Fibroblast of peridontal ligament (primary cell): ENCODE data around the gene OSBPL1A.
"Not testable (repeated sequence)": the region's sequence is repeated elsewhere in the genome, so short reads cannot be mapped to it uniquely, and the experiment has no call there.

Source experiments
- DNase-seq: peaks from one replicate; pipeline ENCODE4 v3.0.0-alpha.2; 2010; ENCODE audit errors: extremely low read depth

The OSBPL1A gene

DNA sequence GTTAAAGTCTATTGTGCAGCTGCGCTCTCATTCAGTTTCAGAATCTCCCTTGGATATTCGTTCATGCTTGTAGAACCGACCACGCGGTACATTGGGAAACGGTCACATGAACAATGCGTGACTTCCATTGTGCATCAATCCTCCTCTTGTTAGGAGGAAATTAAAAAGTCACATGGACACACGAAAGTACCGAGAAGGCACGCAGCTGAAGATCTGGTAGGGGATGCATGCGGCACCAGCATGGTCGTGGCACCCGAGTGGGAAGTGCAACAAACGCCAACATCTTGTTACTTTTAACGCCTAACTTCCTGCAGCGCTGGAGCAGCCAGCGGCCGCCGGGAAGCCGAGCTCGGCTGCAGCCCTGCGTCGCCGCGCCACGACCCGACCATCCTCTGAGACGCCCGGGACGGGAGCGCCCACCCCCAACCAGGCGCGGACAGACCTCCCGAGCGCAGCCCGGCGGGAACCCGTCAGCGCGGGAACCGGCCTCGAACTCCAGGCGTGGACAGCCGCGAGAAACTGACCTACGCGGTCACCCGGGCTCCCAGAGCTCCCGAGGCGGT, 412 bp downstream of the OSBPL1A start:
- peak; percentile 77 for DNase-seq

DNA sequence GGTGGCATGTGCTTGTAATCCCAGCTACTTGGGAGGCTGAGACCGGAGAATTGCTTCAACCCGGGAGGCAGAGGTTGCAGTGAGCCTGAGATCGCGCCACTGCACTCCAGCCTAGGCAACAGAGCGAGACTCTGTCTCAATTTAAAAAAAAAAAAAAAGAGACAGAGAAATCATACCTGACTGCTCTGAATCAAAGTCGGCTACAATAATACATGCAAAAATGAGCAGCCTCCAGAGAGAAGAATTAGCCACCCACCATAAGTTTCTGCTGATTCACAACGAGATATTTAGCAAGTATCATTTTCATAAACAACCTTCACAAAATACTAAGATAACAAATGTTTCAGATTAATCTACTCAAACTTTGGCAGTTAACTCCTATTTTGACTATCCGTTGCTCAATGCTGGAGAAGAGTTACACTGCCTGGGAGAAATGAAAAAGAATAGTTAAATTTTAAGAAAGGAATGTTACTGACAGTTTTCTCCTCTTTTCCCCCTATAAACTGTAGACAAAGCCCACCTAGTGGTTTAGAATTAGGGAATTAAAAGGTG, 1.5 kb downstream of the OSBPL1A start:
- DNase-seq = peak; percentile 54

DNA sequence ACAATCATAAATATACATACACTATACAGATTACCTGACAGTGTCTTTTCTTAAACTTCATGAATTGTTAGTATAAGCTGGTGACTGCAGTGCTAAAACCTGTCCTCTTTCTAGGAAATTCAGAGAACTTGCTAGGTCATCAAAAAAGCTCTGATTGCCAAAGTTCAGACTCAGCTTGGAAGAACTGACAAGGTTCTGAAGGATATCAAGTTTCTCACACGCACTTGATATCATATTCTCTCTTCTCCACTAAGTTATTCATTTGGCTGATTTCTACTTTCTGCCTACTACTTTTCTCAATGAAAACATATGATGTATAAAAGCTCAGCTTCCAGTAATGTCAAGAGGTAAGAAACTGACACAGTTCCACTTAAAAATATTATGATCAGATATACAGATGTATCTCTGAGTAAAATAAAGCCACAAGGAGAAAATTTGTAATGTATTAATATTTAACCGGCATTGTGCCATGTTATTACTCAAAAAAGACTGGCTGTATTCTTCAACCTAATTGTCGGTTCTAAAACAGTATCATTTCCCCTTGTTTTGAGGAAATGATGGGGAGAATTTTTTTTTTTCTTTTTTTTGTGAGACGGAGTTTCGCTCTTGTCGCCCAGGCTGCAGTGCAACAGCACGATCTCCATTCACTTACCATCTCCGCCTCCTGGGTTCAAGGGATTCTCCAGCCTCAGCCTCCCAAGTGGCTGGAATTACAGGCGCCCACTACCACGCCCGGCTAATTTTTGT, 2.4 kb downstream of the OSBPL1A start:
- DNase-seq = peak; percentile 41

DNA sequence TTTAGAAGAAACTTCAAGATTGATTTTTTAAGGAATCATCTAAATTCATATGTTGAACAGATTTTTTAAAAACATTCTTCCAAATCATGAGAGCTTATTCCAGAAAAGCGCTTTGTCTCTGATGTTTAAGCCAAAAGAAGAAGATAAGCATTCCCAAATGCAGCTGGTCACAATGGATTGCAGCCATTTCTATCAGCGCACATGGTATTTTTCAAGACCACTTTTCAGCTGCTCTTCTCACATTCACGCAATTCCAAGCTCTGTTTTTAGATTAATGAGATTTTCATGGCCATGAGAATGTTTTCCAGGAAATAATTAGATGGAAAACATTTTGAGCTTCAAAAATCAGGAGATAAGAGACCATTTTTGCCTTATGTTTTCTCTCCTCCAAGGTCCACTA, 8.7 kb downstream of the OSBPL1A start:
- no peak for DNase-seq

DNA sequence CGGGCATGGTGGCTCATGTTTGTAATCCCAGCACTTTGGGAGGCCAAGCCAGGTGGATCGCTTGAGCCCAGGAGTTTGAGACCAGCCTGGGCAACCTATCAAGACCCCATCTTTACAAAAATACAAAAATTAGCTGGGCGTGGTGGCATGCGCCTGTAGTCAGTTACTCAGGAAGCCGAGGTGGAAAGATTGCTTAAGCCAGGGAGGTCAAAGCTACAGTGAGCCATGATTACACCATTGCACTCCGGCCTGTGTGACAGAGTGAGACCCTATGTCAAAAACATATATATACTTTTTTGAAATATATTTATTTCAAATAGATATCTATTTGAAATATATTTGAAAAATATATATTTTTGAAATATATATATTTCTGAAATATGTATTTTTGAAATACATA, 10.9 kb downstream of the OSBPL1A start:
- DNase-seq = no peak

DNA sequence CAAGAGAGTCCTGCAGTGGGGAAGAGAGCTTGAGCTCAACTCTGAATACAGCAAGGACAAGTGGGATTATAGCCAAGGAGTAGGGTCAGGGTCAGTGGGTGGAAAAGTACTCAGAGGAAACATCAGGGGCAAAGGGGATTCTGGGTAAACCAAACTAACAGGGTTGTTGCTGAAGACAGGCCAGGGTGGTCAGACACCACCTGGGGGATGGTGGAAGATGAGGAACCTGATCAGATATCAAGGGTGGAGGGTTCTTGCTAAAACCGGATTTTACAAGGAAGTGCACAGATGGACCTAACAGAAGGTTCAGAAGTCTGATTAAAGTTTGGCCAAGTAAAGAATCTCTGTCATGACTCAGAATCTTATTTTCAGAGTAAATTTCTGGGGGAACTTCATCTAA, 16.5 kb downstream of the OSBPL1A start:
- DNase-seq = no peak

DNA sequence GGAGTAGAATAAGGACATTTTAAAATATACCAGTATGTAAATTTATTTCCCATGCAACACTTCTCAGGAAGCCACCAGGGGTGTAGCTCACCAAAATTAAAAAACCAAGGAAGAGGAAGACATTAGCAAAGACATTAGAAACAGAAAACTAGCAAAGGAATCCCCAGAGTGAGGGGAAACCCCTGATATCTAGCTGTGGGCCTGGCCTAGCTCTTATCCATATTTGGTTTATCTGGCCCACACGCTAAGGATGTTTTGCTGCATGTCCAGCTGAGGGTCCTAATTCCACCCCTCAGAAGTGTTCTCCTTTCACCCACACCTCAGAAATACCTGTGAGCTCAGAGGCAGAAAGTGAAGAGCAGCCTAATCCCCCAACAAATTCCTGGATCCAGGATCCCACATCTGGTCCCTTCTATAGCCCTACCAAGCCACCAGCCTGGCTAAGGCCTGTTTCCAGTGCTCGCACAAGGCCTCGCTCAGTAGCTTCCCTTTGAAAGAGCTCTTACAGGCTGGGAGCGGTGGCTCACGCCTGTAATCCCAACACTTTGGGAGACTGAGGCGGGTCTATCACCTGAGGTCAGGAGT, 17.4 kb downstream of the OSBPL1A start:
- no peak for DNase-seq

DNA sequence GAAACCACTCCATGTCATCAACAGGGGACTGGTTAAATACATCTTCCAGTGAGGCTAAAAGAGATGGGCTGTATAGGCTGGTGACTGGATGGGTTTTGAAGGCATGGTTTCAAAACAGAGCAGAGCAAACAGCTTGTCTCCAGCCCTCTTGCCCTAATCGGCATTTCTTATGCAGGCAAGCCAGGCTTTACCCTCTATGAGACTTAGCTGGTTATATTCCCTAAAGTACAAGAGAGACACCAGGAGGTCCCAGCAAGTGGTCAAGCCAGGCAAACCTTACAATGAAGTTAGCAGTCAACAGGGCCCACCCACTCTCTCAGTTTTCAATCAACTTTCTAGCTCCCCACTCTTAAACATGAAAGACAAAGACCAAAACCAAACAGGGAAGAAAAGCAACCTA, 19.0 kb downstream of the OSBPL1A start:
- no peak for DNase-seq

DNA sequence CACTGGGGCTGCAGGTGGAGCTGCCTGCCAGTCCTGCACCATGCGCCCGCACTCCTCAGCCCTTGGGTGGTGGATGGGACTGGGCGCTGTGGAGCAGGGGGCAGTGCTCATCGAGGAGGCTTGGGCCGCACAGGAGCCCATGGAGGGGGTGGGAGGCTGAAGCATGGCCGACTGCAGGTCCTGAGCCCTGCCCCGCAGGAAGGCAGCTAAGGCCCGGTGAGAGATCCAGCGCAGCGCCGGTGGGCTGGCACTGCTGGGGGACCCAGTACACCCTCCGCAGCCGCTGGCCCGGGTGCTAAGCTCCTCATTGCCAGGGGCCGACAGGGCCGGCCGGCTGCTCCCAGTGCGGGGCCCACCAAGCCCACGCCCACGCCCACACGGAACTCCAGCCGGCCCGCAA, 21.1 kb downstream of the OSBPL1A start:
- not testable (repeated sequence) for DNase-seq

DNA sequence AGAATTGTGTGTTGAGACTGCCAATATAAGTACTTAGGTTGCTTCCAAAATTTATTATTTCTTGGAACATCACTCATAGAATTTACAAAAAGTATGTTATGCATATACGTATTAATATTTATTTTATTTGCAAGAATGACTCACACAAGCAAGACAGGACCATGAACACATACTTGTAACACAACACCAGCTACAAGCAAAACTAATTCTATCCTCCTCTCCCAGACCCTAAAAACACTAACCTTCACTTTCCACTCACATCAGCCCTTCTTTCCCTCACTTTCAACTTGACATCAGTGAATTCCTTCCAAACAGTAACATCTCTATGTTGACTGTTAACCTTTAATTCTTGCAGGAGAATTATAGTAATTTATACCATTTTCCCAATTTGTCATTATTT, 24.3 kb downstream of the OSBPL1A start:
- DNase-seq = no peak

DNA sequence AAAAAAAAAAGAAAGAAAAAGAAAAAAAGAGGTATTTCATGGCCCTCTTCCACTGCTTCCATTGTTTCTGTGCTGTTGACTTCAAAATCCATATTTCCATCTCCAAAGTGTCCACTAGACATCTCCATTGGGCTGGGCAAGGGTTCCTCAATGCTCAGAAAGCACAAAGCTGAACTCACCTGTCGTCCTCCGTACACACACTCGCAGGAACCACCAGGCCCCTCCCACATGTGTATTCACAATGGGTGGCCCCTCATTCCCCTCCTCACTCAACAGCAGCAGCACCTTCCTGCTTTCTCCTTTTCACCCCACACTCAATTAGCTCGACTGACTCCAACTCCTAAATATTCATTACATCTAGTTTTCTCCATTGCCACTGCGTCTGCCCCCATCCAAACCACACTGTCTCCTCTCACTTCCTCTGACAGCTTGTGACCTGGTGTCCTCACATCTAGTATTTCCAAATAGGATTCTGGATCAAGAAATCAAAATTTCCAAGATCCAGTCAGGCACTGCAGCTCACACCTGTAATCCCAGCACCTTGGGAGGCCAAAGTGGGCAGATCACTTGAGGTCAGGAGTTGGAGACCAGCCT, 25.2 kb downstream of the OSBPL1A start:
- DNase-seq = no peak

DNA sequence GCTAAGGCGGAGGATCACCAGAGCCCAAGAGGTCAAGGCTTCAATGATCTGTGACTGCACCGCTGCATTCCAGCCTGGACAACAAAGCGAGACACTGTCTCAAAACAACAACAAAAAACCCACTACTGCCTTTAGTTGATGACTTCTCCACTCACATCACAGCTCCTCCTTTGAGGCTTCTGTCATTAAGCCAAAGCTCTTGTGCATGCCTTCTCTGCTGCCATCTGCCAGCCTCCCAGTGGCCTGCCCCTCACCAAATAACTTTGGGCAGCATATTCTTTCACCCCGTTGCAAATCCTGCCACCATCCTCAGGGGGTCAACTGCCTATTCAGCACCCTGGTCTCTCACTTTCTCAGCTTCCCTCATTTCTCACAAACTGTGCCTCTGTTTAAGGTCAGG, 27.5 kb downstream of the OSBPL1A start:
- no peak for DNase-seq

DNA sequence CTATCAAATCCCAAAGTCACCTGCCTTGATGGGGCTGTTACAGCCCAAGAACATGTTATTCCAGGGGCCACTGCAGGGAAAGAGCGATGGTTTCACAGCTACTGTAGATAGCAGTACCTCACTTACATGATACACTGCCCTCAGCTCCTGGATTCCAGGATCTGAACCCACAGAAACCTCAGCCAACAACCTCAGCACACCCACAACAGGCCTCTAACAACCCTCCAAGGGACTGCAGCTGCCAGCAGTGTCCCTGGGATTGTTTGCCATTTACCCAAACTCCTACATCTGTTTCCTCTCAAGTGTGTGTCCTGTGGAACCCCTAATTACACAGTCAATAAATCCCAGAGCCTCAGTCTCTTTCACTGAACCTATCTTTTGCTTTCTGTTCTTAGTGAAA, 28.2 kb downstream of the OSBPL1A start:
- DNase-seq = peak; percentile 49

DNA sequence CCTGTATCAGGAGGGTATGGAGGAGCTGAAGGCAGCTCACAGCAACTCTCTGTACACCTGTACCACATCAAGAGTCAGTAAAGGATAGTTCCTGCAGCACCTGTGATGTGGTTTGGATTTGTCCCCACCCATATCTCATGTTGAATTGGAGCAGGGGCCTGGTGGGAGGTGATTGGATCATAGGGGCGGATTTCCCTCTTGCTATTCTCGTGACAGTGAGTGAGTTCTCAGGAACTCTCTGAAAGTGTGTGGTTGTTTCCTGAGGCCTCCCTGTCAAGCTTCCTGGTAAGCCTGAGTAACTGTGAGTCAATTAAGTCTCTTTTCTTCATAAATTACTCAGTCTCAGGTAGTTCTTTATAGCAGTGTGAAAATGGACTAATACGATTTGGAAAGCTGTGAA, 28.9 kb downstream of the OSBPL1A start:
- no peak for DNase-seq

DNA sequence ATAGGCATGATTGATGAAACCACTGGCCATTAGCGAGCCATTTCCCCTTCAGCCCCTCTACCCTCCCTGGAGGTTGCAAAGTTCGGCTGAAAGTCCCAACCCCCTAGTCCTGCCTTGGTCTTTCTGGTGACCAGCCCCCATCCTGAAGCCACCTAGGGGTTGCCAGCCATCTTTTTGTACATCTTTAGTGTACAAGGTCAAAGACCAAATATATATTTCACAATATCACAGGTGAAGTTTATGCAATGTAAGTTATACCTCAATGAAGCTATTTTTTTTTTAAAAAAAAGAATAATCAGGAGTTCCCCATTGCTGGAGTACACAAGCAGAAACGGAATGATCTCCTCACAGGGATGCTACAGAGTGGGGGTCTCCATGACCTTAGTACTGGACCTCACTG, 31.3 kb downstream of the OSBPL1A start:
- DNase-seq = no peak

DNA sequence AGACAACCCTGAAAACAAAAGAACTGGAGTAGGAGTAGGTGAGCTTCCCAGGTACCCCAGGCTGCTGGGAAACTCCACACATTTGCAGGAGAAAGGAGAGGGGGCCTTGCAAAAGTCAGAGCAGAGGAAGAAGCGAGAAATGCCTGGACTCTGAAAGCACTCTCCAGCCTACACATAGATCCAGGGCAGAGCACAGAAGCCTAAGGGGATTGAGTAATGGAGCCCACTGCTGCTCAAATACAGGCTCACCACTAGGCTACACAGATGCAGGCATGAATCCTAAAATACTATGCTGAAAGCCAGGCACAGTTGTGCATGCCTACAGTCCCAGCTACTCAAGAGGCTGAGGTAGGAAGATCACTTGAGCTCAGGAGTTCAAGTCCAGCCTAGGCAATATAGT, 33.4 kb downstream of the OSBPL1A start:
- DNase-seq = no peak

DNA sequence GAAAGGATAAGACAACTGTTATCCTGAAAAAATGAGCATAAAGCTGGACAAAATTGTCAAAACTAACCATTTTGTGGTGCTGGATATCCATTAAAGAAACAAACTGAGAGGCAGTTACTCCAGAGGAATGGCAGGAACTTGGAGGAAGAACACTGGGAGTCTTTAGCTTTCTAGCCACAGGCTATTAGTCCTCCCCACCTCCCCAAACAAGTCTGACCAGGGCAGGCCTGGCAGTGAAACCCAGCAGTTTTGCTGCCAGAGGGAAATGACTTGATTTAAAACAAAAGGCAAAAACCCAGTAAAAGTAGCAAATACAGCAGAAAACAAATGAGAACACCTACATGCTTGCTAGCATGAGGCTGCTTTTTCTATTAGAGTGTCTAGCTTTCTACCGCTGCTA, 34.9 kb downstream of the OSBPL1A start:
- no peak for DNase-seq

DNA sequence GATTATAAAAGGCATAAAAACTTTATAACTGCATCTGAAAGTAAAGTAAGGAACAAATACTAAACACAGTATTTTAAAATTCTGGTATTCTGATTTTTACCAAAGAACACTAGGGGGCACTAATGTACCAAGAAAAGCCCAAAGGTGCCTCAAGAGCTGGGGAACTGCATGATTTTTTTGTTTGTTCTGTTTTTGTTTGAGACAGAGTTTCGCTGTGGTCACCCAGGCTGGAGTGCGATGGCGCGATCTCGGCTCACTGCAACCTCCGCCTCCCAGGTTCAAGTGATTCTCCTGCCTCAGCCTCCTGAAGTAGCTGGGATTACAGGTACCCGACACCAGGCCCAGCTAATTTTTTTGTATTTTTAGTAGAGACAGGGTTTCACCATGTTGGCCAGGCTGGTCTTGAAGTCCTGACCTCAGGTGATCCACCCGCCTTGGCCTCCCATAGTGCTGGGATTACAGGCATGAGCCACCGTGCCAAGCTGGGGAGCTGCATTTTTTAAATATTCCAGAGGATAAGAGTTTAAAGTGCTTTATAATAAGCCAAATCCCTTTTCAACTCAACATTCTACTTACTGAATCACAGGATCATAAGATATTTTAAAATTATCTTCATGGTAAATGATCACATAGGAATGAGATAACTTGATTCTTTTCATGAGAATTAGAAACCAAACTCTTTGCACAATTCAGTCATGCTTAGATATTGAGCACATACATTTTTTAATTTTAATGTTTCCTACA, 37.7 kb downstream of the OSBPL1A start:
- DNase-seq = peak; percentile 75

DNA sequence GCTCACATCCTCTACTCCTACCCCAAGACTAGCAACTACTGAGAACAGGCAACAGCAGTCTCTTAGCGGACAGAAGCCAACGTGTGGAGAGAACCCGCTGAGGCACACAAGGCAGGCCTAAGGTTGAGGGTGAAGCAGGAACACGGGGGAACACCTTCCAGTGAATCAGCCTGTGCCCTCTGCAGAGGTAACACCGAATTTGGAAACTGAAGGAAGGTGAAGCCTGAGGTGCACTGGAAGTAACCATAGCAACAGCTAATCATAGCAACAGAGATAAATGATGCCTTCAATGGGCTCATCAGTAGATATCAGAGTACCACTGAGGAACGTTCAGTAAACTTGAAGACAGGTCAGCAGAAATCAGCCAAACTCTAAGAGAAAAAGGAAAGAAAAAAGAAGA, 43.3 kb downstream of the OSBPL1A start:
- DNase-seq = no peak

DNA sequence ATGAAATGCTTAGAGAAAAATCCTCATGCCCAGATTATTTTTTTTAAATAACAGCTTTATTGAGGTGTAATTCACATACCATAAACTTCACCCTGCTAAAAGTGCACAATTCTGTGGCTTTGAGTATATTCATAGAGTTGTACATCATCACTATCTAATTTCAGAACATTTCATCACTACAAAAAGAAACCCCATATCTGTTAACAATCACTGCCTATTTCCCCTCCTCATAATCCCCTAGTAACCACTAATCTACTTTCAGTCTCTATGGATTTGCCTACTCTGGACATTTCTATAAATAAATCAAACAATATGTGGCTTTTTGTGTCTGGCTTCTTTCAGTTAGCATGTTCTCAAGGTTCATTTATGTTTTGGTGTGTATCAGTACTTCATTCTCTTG, 51.4 kb downstream of the OSBPL1A start:
- DNase-seq = peak; percentile 39

DNA sequence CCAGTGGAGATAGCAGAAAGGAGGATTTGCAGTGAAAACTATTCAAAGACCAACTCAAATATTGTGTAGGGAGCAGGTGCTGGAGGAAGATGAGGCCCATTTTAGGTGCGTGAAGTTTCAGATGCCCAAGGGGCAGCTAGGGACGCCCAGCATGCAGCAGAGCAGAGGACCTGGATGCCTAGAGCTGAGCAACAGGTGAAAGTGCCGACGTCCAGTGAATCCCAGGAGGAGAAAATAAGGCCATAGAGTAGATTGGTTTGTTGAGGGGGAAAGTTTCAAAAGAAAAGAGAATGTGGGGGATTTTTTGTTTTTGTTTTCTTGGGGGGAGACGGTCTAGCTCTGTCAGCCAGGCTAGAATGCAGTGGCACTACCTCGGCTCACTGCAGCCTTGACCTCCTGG, 53.1 kb downstream of the OSBPL1A start:
- no peak for DNase-seq

DNA sequence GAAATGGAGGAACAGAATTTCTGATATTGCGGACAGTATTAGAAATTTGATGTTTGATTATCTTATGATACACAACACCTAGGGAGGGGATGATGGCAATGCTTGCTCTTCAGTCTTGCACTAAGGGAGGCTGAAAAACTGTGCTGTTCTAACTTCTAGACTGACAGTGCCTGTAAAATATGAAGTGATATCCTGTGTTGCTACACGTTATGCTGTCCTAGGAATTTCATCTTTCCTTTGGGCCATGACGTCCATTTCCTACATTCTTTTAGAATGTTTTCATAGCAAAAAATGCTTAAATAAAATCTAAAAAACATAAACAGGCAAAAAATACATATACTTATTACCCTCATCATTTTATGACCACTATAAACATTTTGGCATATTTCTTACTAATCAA, 55.3 kb downstream of the OSBPL1A start:
- peak; percentile 25 for DNase-seq
